ENCODE data around the gene PPIL3. TPM values are rescaled to one million over a fixed set of nuclear protein-coding genes. Genes with fewer than 3 reads are reported as not detected.

Gene PPIL3
- 33.1 and 77.5 TPM in 2 replicates for total RNA-seq (2011; cell fraction: chromatin; rRNA removed; ENCODE audit: low replicate concordance)
- total RNA-seq (2011; cell fraction: nucleolus; rRNA removed): 18.7 and 23.0 TPM in 2 replicates
- 36.6 and 42.0 TPM in 2 replicates for total RNA-seq (2011; cell fraction: nucleoplasm; rRNA removed)
- total RNA-seq (2014; rRNA removed): 22.4 and 30.3 TPM in 2 replicates
- total RNA-seq (2014; rRNA removed; fragmentation: Illumina TruSeq; extraction: Trizol): 42.1 and 45.9 TPM in 2 replicates
- 38.6 and 40.5 TPM in 2 replicates for total RNA-seq (2015; rRNA removed; fragmentation: Illumina TruSeq; extraction: Trizol)
- total RNA-seq (2021): 24.3 and 26.5 TPM in 2 replicates
- polyA plus RNA-seq (2011; rRNA removed): 65.0 and 66.2 TPM in 2 replicates
- 17.0 and 36.1 TPM in 2 replicates for polyA plus RNA-seq (2011; cell fraction: cytosol; rRNA removed)
- 26.8 and 41.6 TPM in 2 replicates for polyA plus RNA-seq (2011; cell fraction: nucleus; rRNA removed)
- polyA plus RNA-seq (2012): 32.8 and 35.0 TPM in 2 replicates
- 38.4 and 49.0 TPM in 2 replicates for polyA plus RNA-seq (2014; fragmentation: Illumina TruSeq; extraction: Trizol)
- polyA plus RNA-seq (2014; fragmentation: Nextera tagmentation; extraction: Ambion mirVana): 10 to 100 TPM; 59.4 to 64.6 TPM
- polyA plus RNA-seq (2014; rRNA removed): 41.9 and 51.8 TPM in 2 replicates
- 32.2 and 47.3 TPM in 2 replicates for polyA minus RNA-seq (2011; rRNA and poly(A)+ RNA removed)
- 9.5 and 11.4 TPM in 2 replicates for polyA minus RNA-seq (2011; cell fraction: cytosol; rRNA and poly(A)+ RNA removed)
- 12.1 and 23.3 TPM in 2 replicates for polyA minus RNA-seq (2011; cell fraction: nucleus; rRNA and poly(A)+ RNA removed)
- percentile 78 among the genes with signal in this experiment for Bru-seq, nascent RNA
- percentile 79 among the genes with signal in this experiment for BruChase-seq, experiment 1, labeled RNA remaining after a 2-hour chase
- percentile 75 among the genes with signal in this experiment for BruChase-seq, experiment 2, labeled RNA remaining after a 6-hour chase
- long read RNA-seq, experiment 1, transcript PPIL3-202 (7 exons, 1,194 nt): major isoform, 10 of 26 reads
- long read RNA-seq, experiment 1, transcript PPIL3-210 (6 exons, 1,222 nt): minor isoform, 7 of 26 reads
- long read RNA-seq, experiment 1, partial matches to known transcripts: 1 of 26 reads
- long read RNA-seq, experiment 1, other reads (novel, unspliced or antisense): 7 of 26 reads
- long read RNA-seq, experiment 2, transcript PPIL3-202 (7 exons, 1,194 nt): major isoform, 7 of 26 reads
- long read RNA-seq, experiment 2, partial matches to known transcripts: 4 of 26 reads
- long read RNA-seq, experiment 2, other reads (novel, unspliced or antisense): 13 of 26 reads
- long read RNA-seq, experiment 3, transcript PPIL3-202 (7 exons, 1,194 nt): major isoform, 5 of 11 reads
- long read RNA-seq, experiment 3, partial matches to known transcripts: 0 of 11 reads
- long read RNA-seq, experiment 3, other reads (novel, unspliced or antisense): 1 of 11 reads

DNA sequence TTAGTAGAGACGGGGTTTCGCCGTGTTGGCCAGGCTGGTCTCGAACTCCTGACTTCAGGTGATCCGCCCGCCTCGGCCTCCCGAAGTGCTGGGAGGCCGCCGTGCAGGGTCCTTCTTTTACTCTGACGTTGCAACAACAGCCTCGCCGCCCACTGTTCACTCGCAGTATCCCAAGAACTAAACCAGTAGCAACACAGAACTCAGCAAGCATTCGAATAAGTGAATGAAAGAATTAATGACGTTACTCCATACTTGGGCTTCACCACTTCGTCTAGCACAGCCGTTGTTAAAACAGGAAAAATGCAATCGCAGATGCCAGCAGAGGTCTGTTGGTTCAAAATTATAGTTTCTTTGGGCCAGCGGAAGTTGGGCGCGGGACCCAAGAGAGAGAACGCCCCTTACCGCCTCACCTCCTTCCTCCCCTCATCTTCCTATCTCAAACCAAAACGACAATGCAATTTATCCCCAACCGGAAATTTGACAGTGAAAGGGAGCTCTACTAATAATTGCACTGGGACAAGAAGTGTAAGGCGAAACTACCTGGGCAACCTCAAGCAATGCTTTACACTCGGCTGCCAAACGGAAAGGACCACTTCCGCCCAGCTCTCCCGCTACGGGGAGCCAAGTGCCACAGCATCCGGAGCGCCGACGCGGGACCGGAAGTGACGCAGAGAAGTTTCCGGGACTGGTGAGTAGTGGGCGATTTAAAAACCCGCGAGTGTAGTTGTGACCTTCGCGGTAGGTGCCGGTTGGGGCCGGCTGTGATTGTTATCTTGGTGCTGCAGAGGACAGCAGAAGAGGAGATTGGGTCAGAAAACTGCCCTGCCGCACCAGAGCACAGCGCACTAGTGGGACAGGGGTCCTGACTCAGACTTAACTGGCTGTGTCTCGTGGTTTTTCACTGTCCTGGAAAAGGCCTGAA, at the start of gene PPIL3, which contains the start of gene NIF3L1:
TSS of gene PPIL3 (minus strand) at position 374 of the 922 bp plus-strand sequence. CDS start 1,462 bp downstream, outside the sequence.
TSS of gene NIF3L1 (plus strand) at position 668 of the 922 bp plus-strand sequence. CDS start 2,573 bp downstream, outside the sequence.
- TSS peak; percentile 75 for BruUV-seq (replicated peaks)
- FAIRE-seq: peak; percentile 94
- TF ChIP-seq SRSF3 (IDR thresholded peaks at IDR 0.05; ENCODE audit: insufficient read depth, low read length) (no peak), PCBP1 (IDR thresholded peaks at IDR 0.05; ENCODE audit: low read depth, low read length, poor library complexity, severe bottlenecking) (no peak), ZNF12 (CRISPR knock-in tag; IDR thresholded peaks at IDR 0.05) (no peak), SIN3A (IDR thresholded peaks at IDR 0.05; ENCODE audit: borderline replicate concordance in 2 of 2, control insufficient read depth in 1 of 2, low read depth in 2 of 2, low read length in 2 of 2) (peak in 1 of 2 experiments; percentile 64; a peak in 2 of 4 replicates), EP400 (IDR thresholded peaks at IDR 0.05) (peak; percentile 92)
- TF ChIP-seq, protein P1, sequence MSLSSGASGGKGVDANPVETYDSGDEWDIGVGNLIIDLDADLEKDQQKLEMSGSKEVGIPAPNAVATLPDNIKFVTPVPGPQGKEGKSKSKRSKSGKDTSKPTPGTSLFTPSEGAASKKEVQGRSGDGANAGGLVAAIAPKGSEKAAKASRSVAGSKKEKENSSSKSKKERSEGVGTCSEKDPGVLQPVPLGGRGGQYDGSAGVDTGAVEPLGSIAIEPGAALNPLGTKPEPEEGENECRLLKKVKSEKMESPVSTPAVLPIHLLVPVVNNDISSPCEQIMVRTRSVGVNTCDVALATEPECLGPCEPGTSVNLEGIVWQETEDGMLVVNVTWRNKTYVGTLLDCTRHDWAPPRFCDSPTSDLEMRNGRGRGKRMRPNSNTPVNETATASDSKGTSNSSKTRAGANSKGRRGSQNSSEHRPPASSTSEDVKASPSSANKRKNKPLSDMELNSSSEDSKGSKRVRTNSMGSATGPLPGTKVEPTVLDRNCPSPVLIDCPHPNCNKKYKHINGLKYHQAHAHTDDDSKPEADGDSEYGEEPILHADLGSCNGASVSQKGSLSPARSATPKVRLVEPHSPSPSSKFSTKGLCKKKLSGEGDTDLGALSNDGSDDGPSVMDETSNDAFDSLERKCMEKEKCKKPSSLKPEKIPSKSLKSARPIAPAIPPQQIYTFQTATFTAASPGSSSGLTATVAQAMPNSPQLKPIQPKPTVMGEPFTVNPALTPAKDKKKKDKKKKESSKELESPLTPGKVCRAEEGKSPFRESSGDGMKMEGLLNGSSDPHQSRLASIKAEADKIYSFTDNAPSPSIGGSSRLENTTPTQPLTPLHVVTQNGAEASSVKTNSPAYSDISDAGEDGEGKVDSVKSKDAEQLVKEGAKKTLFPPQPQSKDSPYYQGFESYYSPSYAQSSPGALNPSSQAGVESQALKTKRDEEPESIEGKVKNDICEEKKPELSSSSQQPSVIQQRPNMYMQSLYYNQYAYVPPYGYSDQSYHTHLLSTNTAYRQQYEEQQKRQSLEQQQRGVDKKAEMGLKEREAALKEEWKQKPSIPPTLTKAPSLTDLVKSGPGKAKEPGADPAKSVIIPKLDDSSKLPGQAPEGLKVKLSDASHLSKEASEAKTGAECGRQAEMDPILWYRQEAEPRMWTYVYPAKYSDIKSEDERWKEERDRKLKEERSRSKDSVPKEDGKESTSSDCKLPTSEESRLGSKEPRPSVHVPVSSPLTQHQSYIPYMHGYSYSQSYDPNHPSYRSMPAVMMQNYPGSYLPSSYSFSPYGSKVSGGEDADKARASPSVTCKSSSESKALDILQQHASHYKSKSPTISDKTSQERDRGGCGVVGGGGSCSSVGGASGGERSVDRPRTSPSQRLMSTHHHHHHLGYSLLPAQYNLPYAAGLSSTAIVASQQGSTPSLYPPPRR (CRISPR knock-in tag; IDR thresholded peaks at IDR 0.05; ENCODE audit: borderline replicate concordance): no peak

More for the DNA sequence above, at the start of gene PPIL3, which contains the start of gene NIF3L1:
- ChIA-PET POLR2A (interaction anchor here (0.6 to 2.1 kb wide), 27 partner anchors 9 to 1018 kb away, joined by 3 to 28 read pairs (median 4); partner anchors contain the start of genes CASP10 and CLK1), CTCF (ENCODE audit: low intra/inter-chr PET ratio) (interaction anchor here (0.7 kb wide), 1 partner anchor 173 kb away, joined by 3 read pairs; no protein-coding TSS in a partner anchor)
- Histone ChIP-seq H3K4me2 (ENCODE audit: insufficient read depth, low read length) (peak within 1 kb of the TSS; percentile 98), H3K4me3 (peak within 1 kb of the TSS; percentile 46), H3K4me1 (replicated peaks in 1 of 2; ENCODE audit: control insufficient read depth in 2 of 2, insufficient read depth in 2 of 2, low read length in 2 of 2) (peaks cover 4 to 16% of the 10 kb centered on the region in 2 experiments; a peak in 4 of 5 replicates), H3K27me3 (ENCODE audit: control insufficient read depth in 2 of 2, insufficient read depth in 2 of 2, low read length in 2 of 2) (no peaks in the 10 kb centered on the region), H3K9ac (ENCODE audit: insufficient read depth in 1 of 2, low read depth in 2 of 2, low read length in 2 of 2) (peak within 1 kb of the TSS; percentile 89 to 98), H3K36me3 (ENCODE audit: control insufficient read depth, insufficient read depth, low read length) (peaks cover 34% of the 10 kb centered on the region; the same call in 2 of the 3 replicates), H3K27ac (ENCODE audit: extremely low read depth, low read depth, low read length) (peak within 1 kb of the TSS; percentile 99), H2AFZ (ENCODE audit: low read depth, low read length) (peak within 1 kb of the TSS; percentile 95), H3K79me2 (ENCODE audit: control insufficient read depth, insufficient read depth, low read length) (peaks cover 61% of the 10 kb centered on the region), H3K9me1 (ENCODE audit: control insufficient read depth, insufficient read depth, low read length) (no peaks in the 10 kb centered on the region), H4K20me1 (replicated peaks; ENCODE audit: control insufficient read depth, insufficient read depth, low read length) (no peaks in the 10 kb centered on the region), H3K9me3 (replicated peaks; ENCODE audit: control insufficient read depth, insufficient read depth, low read depth, low read length) (no peaks in the 10 kb centered on the region)
- ATAC-seq (peak; percentile 89), DNase-seq (ENCODE audit: extremely low read depth in 1 of 4, low spot score in 3 of 4) (peak; percentile 80 to 98 (median 84))
- under 1% methylated on average over 46 of the region's 50 CpGs for WGBS (ENCODE audit: insufficient coverage, low coverage, missing lambda C conversion rate)
- intact Hi-C loops (cut with micrococcal nuclease) (loop anchor here (2.0 kb wide), 2 partner anchors 26 to 78 kb away; partner anchors contain the start of gene BZW1), in situ Hi-C loops (cut with MboI) (no loop called here)
